K562 (cell line): ENCODE results near the gene OR2H2. TPM values are rescaled to one million over a fixed set of nuclear protein-coding genes. Genes with fewer than 3 reads are reported as not detected.

Experiments
- CREM ChIP-seq: IDR thresholded peaks from 2 replicates; pipeline ENCODE4 v1.6.1; 2014; ENCODE audit warnings: antibody characterized with exemption, low read depth
- GABPB2 ChIP-seq: fragments of 250-450 bp; sonication (Bioruptor Pico); conservative IDR thresholded peaks from 2 replicates; pipeline ENCODE4 v1.5.1; 2021; ENCODE audit warnings: mild to moderate bottlenecking
- MLLT1 ChIP-seq, 2 experiments: fragments of 450-650 bp; IDR thresholded peaks; 2 replicates each; pipeline ENCODE4 v1.6.1; 2016
- NONO ChIP-seq, 2 experiments: fragments of 200-400 bp in 1 of 2; fragments of 450-650 bp in 1 of 2; formaldehyde crosslinking in 1 of 2; IDR thresholded peaks; 2 replicates each; pipeline ENCODE4 v1.6.1; 2017; ENCODE audit warnings: low read depth in 2 of 2, mild to moderate bottlenecking in 2 of 2, moderate library complexity in 2 of 2, low read length in 1 of 2
- NR4A1 ChIP-seq, 2 experiments: fragments of 250-450 bp in 1 of 2; fragments of 450-650 bp in 1 of 2; sonication (Bioruptor Pico) in 1 of 2; IDR thresholded peaks; 2 replicates each; pipeline versions ENCODE4 v1.4.0 to v1.6.1; 2016 to 2020; ENCODE audit warnings: mild to moderate bottlenecking in 2 of 2, missing compliant biosample characterization in 1 of 2, missing genetic modification characterization in 1 of 2, moderate library complexity in 1 of 2
- PCBP1 ChIP-seq: fragments of 200-400 bp; formaldehyde crosslinking; IDR thresholded peaks from 2 replicates; pipeline ENCODE4 v1.6.1; 2018; ENCODE audit warnings: mild to moderate bottlenecking, low read depth, low read length; ENCODE audit not compliant: poor library complexity, severe bottlenecking
- POLR2A ChIP-seq: fragments of 450-650 bp; conservative IDR thresholded peaks from 2 replicates; pipeline ENCODE4 v1.6.1; 2016
- SAP30 ChIP-seq: fragments of 200-600 bp; sonication (generic); IDR thresholded peaks from 2 replicates; pipeline ENCODE4 v1.6.1; 2012; ENCODE audit warnings: borderline replicate concordance, low read depth, mild to moderate bottlenecking, moderate library complexity, low read length, control low read depth, inconsistent platforms; ENCODE audit not compliant: insufficient read depth, poor library complexity, severe bottlenecking
- SPI1 ChIP-seq: IDR thresholded peaks from 2 replicates; pipeline ENCODE4 v1.6.1; 2011; ENCODE audit warnings: low read depth, low read length, control low read depth, borderline replicate concordance
- XRCC3 ChIP-seq: fragments of 450-650 bp; IDR thresholded peaks from 2 replicates; pipeline ENCODE4 v1.6.1; 2017; ENCODE audit warnings: mild to moderate bottlenecking, moderate library complexity
- ZBTB2 ChIP-seq: fragments of 450-650 bp; IDR thresholded peaks from 2 replicates; pipeline ENCODE4 v1.6.1; 2016; ENCODE audit warnings: antibody characterized with exemption
- ZBTB5 ChIP-seq: fragments of 450-650 bp; IDR thresholded peaks from 2 replicates; pipeline ENCODE4 v1.6.1; 2017; ENCODE audit warnings: antibody characterized with exemption
- ZNF143 ChIP-seq: sonication (generic); formaldehyde crosslinking; IDR thresholded peaks from 2 replicates; pipeline ENCODE4 v1.9.0; 2022; ENCODE audit warnings: mild to moderate bottlenecking, missing genetic modification reagents
- polyA plus RNA-seq, 8 experiments: library from polyadenylated mRNA; depleted of rRNA in 4 of 8; stranded (reverse) in 5 of 8; unstranded in 3 of 8; fragments of >200 nt; fragmentation: Nextera tagmentation in 2 of 8; fragmentation: Illumina TruSeq in 1 of 8; extraction: Ambion mirVana in 2 of 8; extraction: Trizol in 1 of 8; gene quantifications; 2 replicates each; pipeline versions ENCODE4 v1.2.1 to v1.2.3, GENCODE V29; 2011 to 2014; ENCODE audit warnings: inconsistent platforms in 1 of 8, missing spikeins in 1 of 8
- total RNA-seq, 7 experiments: library from RNA; depleted of rRNA in 6 of 7; stranded (reverse); fragments of >200 nt in 6 of 7; fragmentation: Illumina TruSeq in 2 of 7; extraction: Trizol in 2 of 7; gene quantifications; 2 replicates each; pipeline versions ENCODE4 v1.2.1 to v1.2.3, GENCODE V29; 2011 to 2021; ENCODE audit warnings: low replicate concordance in 1 of 7
- TF ChIP-seq, protein P1 (sequence below): conservative IDR thresholded peaks from 2 replicates; pipeline ENCODE4 v1.6.1; 2011; ENCODE audit warnings: low read depth, mild to moderate bottlenecking, low read length; ENCODE audit not compliant: control insufficient read depth
- TF ChIP-seq, protein P2 (sequence below): sonication (generic); formaldehyde crosslinking; IDR thresholded peaks from 2 replicates; pipeline ENCODE4 v1.8.0; 2022; ENCODE audit warnings: mild to moderate bottlenecking, missing genetic modification reagents

OR2H2 gene
- total and polyA plus RNA-seq, 9 of the 15 experiments (the other 6 are each of a cell fraction or from before 2014, with no cell fraction given): not detected

DNA sequence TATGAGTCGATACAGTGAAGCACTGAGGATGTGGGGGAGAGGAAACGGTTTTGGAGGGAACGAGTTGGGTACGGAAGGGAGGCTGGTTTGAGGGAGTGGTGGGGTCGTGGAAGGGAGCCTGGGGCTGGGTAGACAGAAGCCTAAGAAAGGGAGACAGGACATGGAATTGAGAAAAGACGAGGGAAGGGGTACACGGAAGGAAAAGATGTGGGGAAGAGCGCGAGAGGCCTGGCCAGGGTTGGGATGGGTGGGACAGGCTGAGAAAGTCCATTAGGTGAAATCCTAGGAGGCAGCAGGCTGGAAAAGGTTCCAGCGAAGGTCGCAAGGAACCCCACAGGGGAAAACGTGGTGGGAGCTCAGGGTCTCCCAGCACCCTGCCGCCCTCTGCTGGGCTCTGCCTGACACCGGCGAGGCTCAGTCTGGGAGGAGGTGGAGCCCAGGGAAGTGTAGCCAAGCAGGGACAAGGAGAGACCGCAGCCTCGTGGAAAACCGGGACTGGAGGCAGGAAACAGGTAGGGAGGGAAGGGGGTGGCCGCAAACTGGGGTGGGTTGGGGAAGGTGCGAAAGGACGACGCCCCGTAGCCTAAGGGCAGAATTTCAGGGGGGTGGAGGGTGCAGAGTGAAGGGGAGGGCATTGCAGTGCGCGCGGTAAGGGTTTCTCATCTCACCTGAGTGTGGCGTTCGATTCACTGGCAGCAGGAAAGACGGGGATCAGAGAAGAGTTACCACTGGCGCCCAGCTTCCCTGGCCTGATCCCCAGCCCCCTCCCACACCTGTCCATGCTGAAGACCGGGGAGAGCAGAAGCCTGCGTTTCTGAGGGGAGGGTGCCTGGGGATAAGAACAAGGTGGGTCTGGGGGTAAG, 43.7 kb downstream of the OR2H2 start (continued):
- TF ChIP-seq ZNF143 (CRISPR knock-in tag) (no peak), POLR2A (peak; percentile 24; the same call in 1 of the 2 replicates), ZBTB2 (0 out of 2 replicates have a peak, but pooled peaks have one; percentile 31), CREM (peak; percentile 57), GABPB2 (CRISPR knock-in tag) (no peak), NONO (IDR thresholded peaks at IDR 0.05; ENCODE audit: low read depth in 2 of 2, low read length in 1 of 2) (no peak), NR4A1 (CRISPR knock-in tag; IDR thresholded peaks at IDR 0.05) (no peak), NR4A1 (tag; IDR thresholded peaks at IDR 0.05) (no peak), XRCC3 (no peak), MLLT1 (IDR thresholded peaks at IDR 0.05) (peak; percentile 73 to 90), SAP30 (peak; percentile 40), ZBTB5 (peak; percentile 54; the same call in 1 of the 2 replicates), SPI1 (peak; percentile 56; the same call in 1 of the 2 replicates), PCBP1 (no peak)
- TF ChIP-seq, protein P1, sequence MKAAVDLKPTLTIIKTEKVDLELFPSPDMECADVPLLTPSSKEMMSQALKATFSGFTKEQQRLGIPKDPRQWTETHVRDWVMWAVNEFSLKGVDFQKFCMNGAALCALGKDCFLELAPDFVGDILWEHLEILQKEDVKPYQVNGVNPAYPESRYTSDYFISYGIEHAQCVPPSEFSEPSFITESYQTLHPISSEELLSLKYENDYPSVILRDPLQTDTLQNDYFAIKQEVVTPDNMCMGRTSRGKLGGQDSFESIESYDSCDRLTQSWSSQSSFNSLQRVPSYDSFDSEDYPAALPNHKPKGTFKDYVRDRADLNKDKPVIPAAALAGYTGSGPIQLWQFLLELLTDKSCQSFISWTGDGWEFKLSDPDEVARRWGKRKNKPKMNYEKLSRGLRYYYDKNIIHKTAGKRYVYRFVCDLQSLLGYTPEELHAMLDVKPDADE: peak; percentile 62; the same call in 1 of the 2 replicates
- TF ChIP-seq, protein P2, sequence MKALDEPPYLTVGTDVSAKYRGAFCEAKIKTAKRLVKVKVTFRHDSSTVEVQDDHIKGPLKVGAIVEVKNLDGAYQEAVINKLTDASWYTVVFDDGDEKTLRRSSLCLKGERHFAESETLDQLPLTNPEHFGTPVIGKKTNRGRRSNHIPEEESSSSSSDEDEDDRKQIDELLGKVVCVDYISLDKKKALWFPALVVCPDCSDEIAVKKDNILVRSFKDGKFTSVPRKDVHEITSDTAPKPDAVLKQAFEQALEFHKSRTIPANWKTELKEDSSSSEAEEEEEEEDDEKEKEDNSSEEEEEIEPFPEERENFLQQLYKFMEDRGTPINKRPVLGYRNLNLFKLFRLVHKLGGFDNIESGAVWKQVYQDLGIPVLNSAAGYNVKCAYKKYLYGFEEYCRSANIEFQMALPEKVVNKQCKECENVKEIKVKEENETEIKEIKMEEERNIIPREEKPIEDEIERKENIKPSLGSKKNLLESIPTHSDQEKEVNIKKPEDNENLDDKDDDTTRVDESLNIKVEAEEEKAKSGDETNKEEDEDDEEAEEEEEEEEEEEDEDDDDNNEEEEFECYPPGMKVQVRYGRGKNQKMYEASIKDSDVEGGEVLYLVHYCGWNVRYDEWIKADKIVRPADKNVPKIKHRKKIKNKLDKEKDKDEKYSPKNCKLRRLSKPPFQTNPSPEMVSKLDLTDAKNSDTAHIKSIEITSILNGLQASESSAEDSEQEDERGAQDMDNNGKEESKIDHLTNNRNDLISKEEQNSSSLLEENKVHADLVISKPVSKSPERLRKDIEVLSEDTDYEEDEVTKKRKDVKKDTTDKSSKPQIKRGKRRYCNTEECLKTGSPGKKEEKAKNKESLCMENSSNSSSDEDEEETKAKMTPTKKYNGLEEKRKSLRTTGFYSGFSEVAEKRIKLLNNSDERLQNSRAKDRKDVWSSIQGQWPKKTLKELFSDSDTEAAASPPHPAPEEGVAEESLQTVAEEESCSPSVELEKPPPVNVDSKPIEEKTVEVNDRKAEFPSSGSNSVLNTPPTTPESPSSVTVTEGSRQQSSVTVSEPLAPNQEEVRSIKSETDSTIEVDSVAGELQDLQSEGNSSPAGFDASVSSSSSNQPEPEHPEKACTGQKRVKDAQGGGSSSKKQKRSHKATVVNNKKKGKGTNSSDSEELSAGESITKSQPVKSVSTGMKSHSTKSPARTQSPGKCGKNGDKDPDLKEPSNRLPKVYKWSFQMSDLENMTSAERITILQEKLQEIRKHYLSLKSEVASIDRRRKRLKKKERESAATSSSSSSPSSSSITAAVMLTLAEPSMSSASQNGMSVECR (CRISPR knock-in tag): 0 out of 2 replicates have a peak, but pooled peaks have one; percentile 22
